Measurements from ENCODE around the gene GPR18. TPM values are rescaled to one million over a fixed set of nuclear protein-coding genes. Genes with fewer than 3 reads are reported as not detected.

The GPR18 gene
- total RNA-seq, 4 donors from 2014 or later: 0.36 TPM; not detected in 3

DNA sequence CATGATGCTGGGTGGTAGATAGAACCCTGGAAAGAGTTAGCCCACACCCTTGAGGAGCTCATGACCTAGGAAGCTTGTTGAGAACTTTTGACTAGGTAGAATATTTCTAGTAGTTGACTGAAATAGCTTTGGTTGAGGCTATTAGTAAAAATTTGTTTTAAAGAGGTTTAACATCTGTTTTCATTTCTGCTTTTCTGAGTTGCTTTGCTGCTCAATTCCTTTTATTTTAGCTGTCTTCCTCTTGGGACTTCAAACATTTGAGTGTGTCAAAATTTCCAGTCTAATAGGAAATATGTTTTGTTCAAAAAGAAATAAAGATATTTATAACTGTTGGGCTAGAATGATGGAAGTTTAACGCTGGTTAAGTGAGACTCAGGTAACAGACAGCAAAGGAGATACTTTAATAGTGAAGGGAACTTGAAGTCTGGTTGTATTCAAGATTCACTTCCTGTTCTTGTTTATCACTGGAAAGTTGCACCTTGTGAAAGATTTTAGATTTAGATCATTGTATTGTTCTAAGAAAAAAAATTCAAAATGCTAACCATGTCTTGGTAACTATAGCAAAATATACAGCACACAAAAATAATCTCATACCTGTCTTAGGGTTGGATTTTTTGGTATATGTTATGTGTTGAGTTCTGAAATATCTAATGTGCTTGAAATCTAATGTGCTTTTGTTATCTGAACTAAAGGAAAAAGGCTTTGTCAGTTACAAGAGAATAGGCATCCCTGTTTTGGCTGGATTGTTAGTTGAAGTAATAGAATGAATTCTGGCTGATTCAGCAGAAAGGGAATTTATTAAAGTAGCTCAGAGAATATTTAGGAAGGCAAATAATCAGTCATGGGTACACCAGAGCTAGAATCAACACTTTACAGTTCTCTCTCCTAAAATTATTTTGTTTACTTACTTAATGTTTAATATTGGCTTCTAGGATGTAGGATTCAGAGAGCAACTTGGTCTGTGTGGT, 24.4 kb upstream of the GPR18 start:
- no peak for ATAC-seq (ENCODE audit: low FRiP score)
- DNase-seq (ENCODE audit: low spot score): no peak

DNA sequence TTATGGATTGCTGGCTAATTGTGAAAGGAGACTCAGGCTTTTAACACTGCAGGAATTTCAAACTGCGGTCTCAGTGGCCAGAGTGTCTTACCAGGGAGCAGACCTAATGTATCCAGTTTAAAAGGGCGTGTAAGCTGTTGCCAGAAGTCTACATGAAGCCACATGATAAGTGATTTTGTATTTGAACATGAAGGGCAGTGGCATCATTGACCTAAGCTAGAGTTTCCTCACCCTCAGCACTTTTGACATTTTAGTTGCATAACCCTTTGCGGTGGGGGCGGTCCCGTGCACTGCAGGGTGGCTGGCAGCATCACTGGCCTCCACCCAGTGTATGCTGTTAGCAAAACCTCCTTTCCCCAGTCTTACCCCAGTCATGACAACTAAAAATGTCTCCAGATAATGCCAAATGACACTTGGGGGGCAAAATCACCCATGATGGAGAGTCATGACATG, 23.7 kb upstream of the GPR18 start:
- TF ChIP-seq, protein P1, sequence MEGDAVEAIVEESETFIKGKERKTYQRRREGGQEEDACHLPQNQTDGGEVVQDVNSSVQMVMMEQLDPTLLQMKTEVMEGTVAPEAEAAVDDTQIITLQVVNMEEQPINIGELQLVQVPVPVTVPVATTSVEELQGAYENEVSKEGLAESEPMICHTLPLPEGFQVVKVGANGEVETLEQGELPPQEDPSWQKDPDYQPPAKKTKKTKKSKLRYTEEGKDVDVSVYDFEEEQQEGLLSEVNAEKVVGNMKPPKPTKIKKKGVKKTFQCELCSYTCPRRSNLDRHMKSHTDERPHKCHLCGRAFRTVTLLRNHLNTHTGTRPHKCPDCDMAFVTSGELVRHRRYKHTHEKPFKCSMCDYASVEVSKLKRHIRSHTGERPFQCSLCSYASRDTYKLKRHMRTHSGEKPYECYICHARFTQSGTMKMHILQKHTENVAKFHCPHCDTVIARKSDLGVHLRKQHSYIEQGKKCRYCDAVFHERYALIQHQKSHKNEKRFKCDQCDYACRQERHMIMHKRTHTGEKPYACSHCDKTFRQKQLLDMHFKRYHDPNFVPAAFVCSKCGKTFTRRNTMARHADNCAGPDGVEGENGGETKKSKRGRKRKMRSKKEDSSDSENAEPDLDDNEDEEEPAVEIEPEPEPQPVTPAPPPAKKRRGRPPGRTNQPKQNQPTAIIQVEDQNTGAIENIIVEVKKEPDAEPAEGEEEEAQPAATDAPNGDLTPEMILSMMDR (IDR thresholded peaks at IDR 0.05): no peak
- DNase-seq (ENCODE audit: low spot score) (no peak), ATAC-seq (ENCODE audit: low FRiP score) (peak; percentile 65)

More for the DNA sequence above, 24.4 kb upstream of the GPR18 start:
- TF ChIP-seq, protein P1 (IDR thresholded peaks at IDR 0.05): no peak

DNA sequence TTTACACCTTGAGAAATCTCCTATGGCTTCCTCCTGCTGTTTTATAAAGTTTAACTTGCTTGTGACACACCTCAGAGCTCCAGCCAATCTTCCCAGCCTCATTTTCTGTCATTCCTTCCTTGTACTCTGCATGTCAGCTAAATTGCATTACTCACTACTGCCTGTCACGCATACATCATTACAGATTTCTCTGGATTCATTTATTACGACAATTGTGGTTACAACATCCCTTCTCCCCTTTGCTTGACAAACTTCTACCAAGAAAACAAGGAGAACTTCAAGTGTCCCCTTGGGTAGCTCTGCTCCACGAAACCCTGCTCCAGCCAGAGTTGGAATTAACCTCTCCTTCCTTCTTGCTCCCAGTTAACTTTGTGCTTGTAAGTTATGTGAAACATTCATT, 22.0 kb upstream of the GPR18 start:
- TF ChIP-seq, protein P1 (IDR thresholded peaks at IDR 0.05): no peak
- no peak for ATAC-seq (ENCODE audit: low FRiP score)

DNA sequence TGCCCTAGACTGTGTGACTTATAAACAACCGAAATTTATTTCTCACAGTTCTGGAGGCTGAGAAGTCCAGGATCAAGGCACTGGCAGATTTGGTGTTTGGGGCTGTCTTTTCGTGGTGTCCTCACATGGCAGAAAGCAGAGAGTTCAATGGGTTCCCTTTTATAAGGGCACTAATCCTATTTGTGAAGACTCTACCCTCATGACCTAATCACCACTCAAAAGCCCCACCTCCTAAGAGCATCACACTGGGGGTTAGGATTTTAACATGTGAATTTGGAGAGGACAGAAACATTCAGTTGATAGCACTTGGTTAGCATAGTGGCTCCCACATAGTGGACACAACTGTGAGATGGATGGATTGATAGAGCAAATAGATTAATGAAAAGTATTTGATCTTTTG, 21.5 kb upstream of the GPR18 start:
- TF ChIP-seq, protein P1 (IDR thresholded peaks at IDR 0.05): no peak
- DNase-seq (ENCODE audit: low spot score) (no peak), ATAC-seq (ENCODE audit: low FRiP score) (no peak)

More for the DNA sequence above, 22.0 kb upstream of the GPR18 start:
- no peak for DNase-seq (ENCODE audit: low spot score)

DNA sequence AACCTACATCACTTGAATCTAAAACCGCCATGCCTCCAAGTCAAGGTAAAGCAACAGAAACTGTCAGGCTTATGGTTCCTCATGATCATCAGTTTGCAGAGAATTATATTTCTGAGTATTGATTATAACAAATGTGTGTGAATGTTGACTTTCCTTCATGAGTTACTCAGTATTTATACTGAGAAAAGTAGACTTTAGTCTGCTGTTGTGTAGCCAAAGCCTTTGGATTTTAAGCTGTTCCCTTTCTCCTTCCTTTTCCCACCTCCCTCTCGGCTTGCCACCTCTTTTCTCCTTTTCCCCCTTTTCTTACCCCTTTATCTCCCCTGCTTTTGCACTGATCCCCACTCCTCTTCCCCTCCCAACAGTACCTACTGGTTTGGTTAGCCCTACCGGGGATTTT, 20.7 kb upstream of the GPR18 start:
- TF ChIP-seq, protein P1 (IDR thresholded peaks at IDR 0.05): no peak
- DNase-seq (ENCODE audit: low spot score) (no peak), ATAC-seq (ENCODE audit: low FRiP score) (no peak)

DNA sequence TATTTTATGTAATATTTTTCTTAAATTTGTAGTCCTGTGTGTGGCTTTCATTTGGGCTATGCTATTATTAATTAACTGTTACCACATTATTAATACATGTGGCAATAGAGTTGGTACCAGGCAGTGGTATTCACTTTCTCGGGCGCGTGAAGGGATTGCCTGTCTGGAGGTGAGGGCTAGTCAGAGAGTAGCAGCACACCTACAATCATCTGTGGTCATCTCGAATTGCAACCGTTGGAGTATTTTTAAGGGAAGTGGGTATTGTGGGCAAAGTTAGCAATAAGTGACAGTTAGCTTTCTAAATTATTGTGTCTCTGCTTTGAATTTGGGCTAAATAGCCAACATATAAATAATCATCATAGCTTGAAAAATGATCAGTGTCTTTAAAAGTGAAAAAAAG, 20.0 kb upstream of the GPR18 start:
- no peak for ATAC-seq (ENCODE audit: low FRiP score)
- DNase-seq (ENCODE audit: low spot score): no peak
- TF ChIP-seq, protein P1 (IDR thresholded peaks at IDR 0.05): no peak

DNA sequence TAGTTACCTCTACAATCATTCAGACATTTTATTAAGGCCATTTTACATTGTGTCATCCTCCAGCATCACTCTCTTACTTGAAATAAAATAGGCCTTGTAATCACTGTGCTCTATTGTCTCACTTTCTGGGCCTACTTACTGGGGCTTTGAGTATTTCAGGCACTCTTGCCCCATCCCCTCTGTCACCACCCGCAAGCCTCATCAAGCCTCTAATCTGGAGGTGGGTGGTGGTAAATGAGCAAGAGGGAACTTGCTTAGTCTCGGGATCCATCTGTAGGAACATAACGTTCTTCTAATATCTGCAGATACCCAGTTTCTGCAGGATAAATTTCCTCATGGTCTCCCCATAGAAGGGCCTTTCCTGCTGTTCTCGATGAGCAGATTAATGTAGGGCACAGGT, 19.4 kb upstream of the GPR18 start:
- ATAC-seq (ENCODE audit: low FRiP score) (no peak), DNase-seq (ENCODE audit: low spot score) (no peak)
- TF ChIP-seq, protein P1 (IDR thresholded peaks at IDR 0.05): no peak

All from omental fat pad (tissue), 4 donors.